ENCODE measurements around the gene LRP2.

The LRP2 gene

DNA sequence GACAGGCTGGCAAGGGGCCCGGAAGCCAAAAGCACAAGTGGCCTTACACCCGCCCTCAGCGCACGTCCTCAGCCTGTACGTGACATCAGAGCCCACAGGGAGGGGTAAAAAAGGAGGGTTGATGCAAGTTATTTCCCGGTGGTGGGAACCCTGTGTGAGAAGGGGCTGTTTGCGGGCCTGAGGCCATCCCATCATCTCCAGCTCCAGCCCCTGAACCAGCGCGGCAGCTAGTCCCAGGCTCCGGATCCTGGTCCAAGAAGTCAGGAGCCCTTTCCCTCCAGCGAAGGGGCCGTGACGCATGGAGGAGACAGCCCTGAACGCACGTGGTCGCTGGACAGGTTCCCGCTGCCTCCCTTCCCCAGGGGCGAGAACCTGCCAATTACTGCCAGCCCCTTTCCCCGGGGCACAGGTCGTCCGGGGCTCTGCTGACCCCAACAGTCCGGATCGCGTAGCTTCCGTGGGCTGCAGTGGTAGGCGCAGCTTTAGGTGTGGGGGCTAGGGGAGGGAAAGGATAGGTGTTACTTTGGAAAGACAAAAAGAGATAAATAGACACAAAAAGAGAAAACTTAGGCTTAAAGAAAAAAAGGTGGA, 1.3 kb upstream of the LRP2 start (continued):
- TF ChIP-seq, protein P1, sequence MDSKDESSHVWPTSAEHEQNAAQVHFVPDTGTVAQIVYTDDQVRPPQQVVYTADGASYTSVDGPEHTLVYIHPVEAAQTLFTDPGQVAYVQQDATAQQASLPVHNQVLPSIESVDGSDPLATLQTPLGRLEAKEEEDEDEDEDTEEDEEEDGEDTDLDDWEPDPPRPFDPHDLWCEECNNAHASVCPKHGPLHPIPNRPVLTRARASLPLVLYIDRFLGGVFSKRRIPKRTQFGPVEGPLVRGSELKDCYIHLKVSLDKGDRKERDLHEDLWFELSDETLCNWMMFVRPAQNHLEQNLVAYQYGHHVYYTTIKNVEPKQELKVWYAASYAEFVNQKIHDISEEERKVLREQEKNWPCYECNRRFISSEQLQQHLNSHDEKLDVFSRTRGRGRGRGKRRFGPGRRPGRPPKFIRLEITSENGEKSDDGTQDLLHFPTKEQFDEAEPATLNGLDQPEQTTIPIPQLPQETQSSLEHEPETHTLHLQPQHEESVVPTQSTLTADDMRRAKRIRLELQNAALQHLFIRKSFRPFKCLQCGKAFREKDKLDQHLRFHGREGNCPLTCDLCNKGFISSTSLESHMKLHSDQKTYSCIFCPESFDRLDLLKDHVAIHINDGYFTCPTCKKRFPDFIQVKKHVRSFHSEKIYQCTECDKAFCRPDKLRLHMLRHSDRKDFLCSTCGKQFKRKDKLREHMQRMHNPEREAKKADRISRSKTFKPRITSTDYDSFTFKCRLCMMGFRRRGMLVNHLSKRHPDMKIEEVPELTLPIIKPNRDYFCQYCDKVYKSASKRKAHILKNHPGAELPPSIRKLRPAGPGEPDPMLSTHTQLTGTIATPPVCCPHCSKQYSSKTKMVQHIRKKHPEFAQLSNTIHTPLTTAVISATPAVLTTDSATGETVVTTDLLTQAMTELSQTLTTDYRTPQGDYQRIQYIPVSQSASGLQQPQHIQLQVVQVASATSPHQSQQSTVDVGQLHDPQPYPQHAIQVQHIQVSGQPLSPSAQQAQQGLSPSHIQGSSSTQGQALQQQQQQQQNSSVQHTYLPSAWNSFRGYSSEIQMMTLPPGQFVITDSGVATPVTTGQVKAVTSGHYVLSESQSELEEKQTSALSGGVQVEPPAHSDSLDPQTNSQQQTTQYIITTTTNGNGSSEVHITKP (tag by site-specific recombination; IDR thresholded peaks at IDR 0.05), result no peak
- TF ChIP-seq REPIN1 (tag by site-specific recombination; IDR thresholded peaks at IDR 0.05; ENCODE audit: low read depth), result no peak
- TF ChIP-seq ZNF747 (tag by site-specific recombination; IDR thresholded peaks at IDR 0.05), result no peak
- TF ChIP-seq, protein P2, sequence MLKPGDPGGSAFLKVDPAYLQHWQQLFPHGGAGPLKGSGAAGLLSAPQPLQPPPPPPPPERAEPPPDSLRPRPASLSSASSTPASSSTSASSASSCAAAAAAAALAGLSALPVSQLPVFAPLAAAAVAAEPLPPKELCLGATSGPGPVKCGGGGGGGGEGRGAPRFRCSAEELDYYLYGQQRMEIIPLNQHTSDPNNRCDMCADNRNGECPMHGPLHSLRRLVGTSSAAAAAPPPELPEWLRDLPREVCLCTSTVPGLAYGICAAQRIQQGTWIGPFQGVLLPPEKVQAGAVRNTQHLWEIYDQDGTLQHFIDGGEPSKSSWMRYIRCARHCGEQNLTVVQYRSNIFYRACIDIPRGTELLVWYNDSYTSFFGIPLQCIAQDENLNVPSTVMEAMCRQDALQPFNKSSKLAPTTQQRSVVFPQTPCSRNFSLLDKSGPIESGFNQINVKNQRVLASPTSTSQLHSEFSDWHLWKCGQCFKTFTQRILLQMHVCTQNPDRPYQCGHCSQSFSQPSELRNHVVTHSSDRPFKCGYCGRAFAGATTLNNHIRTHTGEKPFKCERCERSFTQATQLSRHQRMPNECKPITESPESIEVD (tag by site-specific recombination; IDR thresholded peaks at IDR 0.05), result no peak
- no peak for TF ChIP-seq ZBTB7A (tag by site-specific recombination; IDR thresholded peaks at IDR 0.05; ENCODE audit: low read depth)
- TF ChIP-seq ZNF24 (tag by site-specific recombination; IDR thresholded peaks at IDR 0.05), result no peak
- no peak for TF ChIP-seq ZBTB17 (tag by site-specific recombination; IDR thresholded peaks at IDR 0.05)
- TF ChIP-seq, protein P3, sequence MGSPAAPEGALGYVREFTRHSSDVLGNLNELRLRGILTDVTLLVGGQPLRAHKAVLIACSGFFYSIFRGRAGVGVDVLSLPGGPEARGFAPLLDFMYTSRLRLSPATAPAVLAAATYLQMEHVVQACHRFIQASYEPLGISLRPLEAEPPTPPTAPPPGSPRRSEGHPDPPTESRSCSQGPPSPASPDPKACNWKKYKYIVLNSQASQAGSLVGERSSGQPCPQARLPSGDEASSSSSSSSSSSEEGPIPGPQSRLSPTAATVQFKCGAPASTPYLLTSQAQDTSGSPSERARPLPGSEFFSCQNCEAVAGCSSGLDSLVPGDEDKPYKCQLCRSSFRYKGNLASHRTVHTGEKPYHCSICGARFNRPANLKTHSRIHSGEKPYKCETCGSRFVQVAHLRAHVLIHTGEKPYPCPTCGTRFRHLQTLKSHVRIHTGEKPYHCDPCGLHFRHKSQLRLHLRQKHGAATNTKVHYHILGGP (tag by site-specific recombination; IDR thresholded peaks at IDR 0.05), result no peak
- TF ChIP-seq, protein P4, sequence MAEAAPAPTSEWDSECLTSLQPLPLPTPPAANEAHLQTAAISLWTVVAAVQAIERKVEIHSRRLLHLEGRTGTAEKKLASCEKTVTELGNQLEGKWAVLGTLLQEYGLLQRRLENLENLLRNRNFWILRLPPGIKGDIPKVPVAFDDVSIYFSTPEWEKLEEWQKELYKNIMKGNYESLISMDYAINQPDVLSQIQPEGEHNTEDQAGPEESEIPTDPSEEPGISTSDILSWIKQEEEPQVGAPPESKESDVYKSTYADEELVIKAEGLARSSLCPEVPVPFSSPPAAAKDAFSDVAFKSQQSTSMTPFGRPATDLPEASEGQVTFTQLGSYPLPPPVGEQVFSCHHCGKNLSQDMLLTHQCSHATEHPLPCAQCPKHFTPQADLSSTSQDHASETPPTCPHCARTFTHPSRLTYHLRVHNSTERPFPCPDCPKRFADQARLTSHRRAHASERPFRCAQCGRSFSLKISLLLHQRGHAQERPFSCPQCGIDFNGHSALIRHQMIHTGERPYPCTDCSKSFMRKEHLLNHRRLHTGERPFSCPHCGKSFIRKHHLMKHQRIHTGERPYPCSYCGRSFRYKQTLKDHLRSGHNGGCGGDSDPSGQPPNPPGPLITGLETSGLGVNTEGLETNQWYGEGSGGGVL (tag by site-specific recombination; IDR thresholded peaks at IDR 0.05), result peak; percentile 41
- TF ChIP-seq SCRT2 (tag by site-specific recombination; IDR thresholded peaks at IDR 0.05), result 0 out of 2 replicates have a peak, but pooled peaks have one; percentile 0
- no peak for TF ChIP-seq ZNF777 (tag by site-specific recombination; IDR thresholded peaks at IDR 0.05; ENCODE audit: borderline replicate concordance)
- no peak for TF ChIP-seq SETDB1 (IDR thresholded peaks at IDR 0.05; ENCODE audit: insufficient read length, low read length)
- TF ChIP-seq ZNF621 (tag by site-specific recombination; IDR thresholded peaks at IDR 0.05), result no peak
- no peak for TF ChIP-seq ZNF239 (tag by site-specific recombination; IDR thresholded peaks at IDR 0.05)
- TF ChIP-seq ZNF510 (tag by site-specific recombination; IDR thresholded peaks at IDR 0.05; ENCODE audit: insufficient replicate concordance), result no peak
- TF ChIP-seq ZNF501 (tag by site-specific recombination; IDR thresholded peaks at IDR 0.05), result no peak
- no peak for TF ChIP-seq ZNF558 (tag by site-specific recombination; IDR thresholded peaks at IDR 0.05)
- TF ChIP-seq, protein P5, sequence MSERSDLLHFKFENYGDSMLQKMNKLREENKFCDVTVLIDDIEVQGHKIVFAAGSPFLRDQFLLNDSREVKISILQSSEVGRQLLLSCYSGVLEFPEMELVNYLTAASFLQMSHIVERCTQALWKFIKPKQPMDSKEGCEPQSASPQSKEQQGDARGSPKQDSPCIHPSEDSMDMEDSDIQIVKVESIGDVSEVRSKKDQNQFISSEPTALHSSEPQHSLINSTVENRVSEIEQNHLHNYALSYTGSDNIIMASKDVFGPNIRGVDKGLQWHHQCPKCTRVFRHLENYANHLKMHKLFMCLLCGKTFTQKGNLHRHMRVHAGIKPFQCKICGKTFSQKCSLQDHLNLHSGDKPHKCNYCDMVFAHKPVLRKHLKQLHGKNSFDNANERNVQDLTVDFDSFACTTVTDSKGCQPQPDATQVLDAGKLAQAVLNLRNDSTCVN (tag by site-specific recombination; optimal IDR thresholded peaks at IDR 0.05), result no peak
- TF ChIP-seq ZNF112 (tag by site-specific recombination; IDR thresholded peaks at IDR 0.05), result no peak
- TF ChIP-seq KLF10 (tag by site-specific recombination; IDR thresholded peaks at IDR 0.05), result no peak
- peak; percentile 60 for TF ChIP-seq ZNF341 (tag by site-specific recombination; IDR thresholded peaks at IDR 0.05; ENCODE audit: low read depth)
- peak; percentile 75 for TF ChIP-seq ZBTB21 (tag by site-specific recombination; IDR thresholded peaks at IDR 0.05)
- TF ChIP-seq SP2 (tag by site-specific recombination; IDR thresholded peaks at IDR 0.05), result peak; percentile 50
- TF ChIP-seq IKZF3 (tag by site-specific recombination; IDR thresholded peaks at IDR 0.05), result no peak
- no peak for TF ChIP-seq HOXC10 (CRISPR knock-in tag; IDR thresholded peaks at IDR 0.05)

Measured in HEK293 (cell line).